Activated naive CD4-positive, alpha-beta T cell treated with anti-CD3 and anti-CD28 coated beads, Interleukin-2, amount 50 U/mL, for 24 hours (primary cell): ENCODE measurements around the gene KCNA3.
"Not testable (repeated sequence)": the region's sequence is repeated elsewhere in the genome, so short reads cannot be mapped to it uniquely, and the experiment has no call there.

Experiments
- H3K27ac Mint-ChIP-seq: one replicate; pipeline ENCODE4 v1.8.0; 2021; ENCODE audit warnings: mild to moderate bottlenecking, mixed read lengths
- H3K27me3 Mint-ChIP-seq: one replicate; pipeline ENCODE4 v1.8.0; 2021; ENCODE audit warnings: mixed read lengths
- H3K36me3 Mint-ChIP-seq: one replicate; pipeline ENCODE4 v1.8.0; 2021; ENCODE audit warnings: mixed read lengths
- H3K4me1 Mint-ChIP-seq: one replicate; pipeline ENCODE4 v1.8.0; 2021; ENCODE audit warnings: mixed read lengths
- H3K4me3 Mint-ChIP-seq: one replicate; pipeline ENCODE4 v1.8.0; 2021; ENCODE audit warnings: mild to moderate bottlenecking, mixed read lengths
- H3K9me3 Mint-ChIP-seq: one replicate; pipeline ENCODE4 v1.8.0; 2021; ENCODE audit warnings: mixed read lengths

The KCNA3 gene

DNA sequence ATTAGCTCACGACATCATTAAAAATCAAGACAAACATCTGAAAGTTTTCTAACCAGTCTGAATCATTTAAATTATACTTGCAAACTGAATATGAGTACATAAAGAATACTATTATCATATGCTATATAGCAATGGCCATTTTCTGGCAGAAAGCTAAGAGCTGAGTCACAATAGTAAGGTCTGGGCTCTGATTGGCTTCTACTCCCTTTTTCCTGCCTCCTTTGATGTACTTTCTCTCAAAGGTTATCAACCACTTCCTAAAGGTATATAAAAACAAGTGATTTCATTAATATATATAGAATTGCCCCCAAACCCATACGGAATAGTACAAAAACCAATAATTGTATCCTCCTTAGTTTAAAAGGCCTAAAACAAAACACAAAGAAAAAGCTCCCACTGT is 7.0 kb downstream of the KCNA3 start:
- Mint-ChIP-seq H3K27me3 (no peaks in the 10 kb centered on the region), H3K9me3 (no peaks in the 10 kb centered on the region), H3K36me3 (peaks cover 3% of the 10 kb centered on the region), H3K4me3 (peak overlapping the region; percentile 56), H3K27ac (no peak overlapping the region), H3K4me1 (peaks cover 48% of the 10 kb centered on the region)

DNA sequence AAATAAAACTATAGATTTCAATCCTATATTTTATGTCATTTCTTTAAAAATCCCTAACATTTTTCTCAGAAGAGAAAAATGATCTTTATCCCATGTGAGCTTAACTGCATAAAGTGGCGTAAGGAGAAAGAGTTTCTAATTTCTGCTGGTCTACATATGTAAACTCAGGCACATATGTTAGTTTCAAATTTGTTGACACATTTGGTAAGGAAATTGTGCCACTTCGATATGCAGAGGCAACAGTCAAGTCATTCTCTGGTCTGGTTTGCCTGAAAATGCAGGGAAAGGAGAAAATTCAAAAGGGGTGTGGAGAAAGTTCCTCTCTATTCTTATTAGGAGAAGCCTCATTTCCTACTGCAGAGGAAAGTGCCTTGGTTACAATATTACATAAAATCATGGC is 11.5 kb downstream of the KCNA3 start:
- peaks cover 24% of the 10 kb centered on the region for H3K4me1 Mint-ChIP-seq
- no peaks in the 10 kb centered on the region for H3K27me3 Mint-ChIP-seq
- no peak overlapping the region for H3K4me3 Mint-ChIP-seq
- H3K27ac Mint-ChIP-seq, result peak overlapping the region; percentile 46
- peaks cover 19% of the 10 kb centered on the region for H3K36me3 Mint-ChIP-seq
- H3K9me3 Mint-ChIP-seq, result no peaks in the 10 kb centered on the region

DNA sequence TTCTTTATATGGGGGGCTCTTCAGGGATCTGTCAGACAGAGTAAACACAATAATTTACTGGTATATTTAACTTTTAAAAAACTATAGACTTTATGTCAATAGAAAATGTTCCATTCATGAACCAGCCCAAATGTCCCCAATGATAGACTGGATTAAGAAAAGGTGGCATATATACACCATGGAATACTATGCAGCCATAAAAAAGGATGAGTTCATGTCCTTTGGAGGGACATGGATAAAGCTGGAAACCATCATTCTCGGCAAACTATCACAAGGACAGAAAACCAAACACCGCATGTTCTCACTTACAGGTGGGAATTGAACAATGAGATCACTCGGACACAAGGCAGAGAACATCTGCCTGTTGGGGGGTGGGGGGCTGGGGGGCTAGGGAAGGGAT is 15.2 kb downstream of the KCNA3 start:
- H3K27me3 Mint-ChIP-seq, H3K9me3 Mint-ChIP-seq, H3K4me3 Mint-ChIP-seq: not testable (repeated sequence)
- Mint-ChIP-seq H3K4me1 (peaks cover 58% of the 10 kb centered on the region), H3K36me3 (peaks cover 22% of the 10 kb centered on the region), H3K27ac (peak overlapping the region; percentile 77)

DNA sequence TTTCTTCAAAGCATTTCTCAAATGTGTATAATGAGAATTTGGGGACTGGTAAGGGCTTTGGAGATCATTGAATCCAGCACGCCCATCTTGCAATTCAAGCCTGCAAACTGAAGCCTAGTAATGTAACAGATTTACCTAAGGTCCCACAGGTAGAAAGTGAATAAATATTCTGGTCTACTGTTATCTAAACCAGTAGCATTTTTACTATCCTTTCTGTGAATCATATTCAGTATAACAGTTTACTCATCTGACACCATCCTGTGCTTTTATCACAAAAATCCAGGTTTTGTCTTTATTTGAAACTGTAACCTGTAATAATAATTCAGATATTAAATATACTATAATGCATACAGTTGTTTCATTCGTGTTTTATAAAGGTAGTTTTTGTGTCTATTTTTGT is 17.4 kb downstream of the KCNA3 start:
- Mint-ChIP-seq H3K27ac (no peak overlapping the region), H3K36me3 (peaks cover 20% of the 10 kb centered on the region), H3K4me3 (no peak overlapping the region), H3K4me1 (peaks cover 56% of the 10 kb centered on the region), H3K9me3 (no peaks in the 10 kb centered on the region), H3K27me3 (no peaks in the 10 kb centered on the region)

DNA sequence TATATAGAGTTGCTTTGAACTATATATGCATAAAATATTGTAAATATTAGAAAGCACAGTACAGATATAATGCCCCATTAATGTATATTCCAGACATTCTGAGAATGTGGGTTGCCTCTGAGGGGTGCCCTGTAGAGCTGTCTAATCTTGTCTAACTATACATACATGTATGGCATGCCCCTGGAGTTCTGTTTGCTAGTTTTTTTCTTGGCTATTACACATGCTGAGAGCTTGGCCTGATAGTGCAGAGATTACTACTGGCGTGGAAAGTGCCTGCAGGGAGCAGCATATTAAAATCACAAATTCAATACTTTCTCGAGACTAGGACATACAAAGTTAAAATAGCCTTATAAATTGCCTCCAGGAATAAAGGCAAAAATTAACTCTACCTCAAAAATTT is 24.1 kb downstream of the KCNA3 start:
- H3K36me3 Mint-ChIP-seq, result peaks cover 3% of the 10 kb centered on the region
- no peaks in the 10 kb centered on the region for H3K9me3 Mint-ChIP-seq
- peaks cover 33% of the 10 kb centered on the region for H3K4me1 Mint-ChIP-seq
- H3K27ac Mint-ChIP-seq, result no peak overlapping the region
- H3K4me3 Mint-ChIP-seq, result no peak overlapping the region
- no peaks in the 10 kb centered on the region for H3K27me3 Mint-ChIP-seq

DNA sequence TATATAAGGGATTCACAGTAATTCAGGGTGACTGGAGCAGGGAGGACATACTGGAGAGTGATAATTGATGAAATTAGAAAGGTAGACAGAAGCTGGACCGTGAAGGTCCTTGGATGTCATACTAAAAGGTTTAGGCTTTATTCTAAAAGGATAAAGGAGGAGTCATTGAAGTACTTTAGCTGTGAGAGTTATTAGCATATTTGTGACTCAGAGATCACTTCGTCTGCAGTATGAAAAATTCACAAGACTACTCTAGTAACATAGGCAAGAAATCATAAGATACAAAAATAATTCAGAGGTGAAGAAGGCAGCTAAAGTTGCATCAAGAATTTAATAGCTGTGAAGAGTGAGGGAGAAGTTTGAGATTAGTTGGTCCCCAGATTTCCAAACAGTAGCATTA is 26.3 kb downstream of the KCNA3 start:
- no peak overlapping the region for H3K4me3 Mint-ChIP-seq
- no peaks in the 10 kb centered on the region for H3K36me3 Mint-ChIP-seq
- H3K27me3 Mint-ChIP-seq, result no peaks in the 10 kb centered on the region
- H3K4me1 Mint-ChIP-seq, result peaks cover 26% of the 10 kb centered on the region
- H3K27ac Mint-ChIP-seq, result no peak overlapping the region
- no peaks in the 10 kb centered on the region for H3K9me3 Mint-ChIP-seq

DNA sequence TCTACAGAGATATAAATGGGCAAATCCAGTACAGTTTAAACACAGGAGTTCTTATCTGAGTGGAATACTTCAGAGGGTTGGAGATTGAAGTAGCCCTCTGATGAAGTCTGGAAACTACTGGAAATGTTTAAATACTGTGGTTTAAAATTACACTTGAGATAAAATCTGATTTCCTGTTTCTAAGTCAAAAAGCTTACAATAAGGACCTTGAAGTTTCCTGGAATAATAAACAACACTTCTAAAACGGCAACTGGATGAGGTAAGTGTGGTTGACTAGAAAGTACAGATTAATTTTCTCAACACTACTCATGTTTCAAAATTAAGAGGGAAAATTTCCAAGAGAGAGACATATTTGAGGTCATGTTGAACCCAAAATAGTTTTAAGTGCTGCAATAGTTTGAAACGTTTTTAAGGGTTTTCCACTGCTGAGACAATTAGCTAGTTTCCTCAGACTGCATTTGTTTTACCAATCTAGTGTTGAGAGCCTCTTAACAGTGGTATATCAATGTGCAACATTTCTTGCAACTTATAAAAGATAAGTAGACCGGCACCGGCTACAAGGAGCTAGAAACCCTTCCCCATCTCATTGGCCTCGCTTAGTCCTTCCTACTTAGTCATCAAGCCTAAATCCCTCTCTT is 27.4 kb downstream of the KCNA3 start:
- no peaks in the 10 kb centered on the region for H3K36me3 Mint-ChIP-seq
- H3K27me3 Mint-ChIP-seq, result no peaks in the 10 kb centered on the region
- H3K4me3 Mint-ChIP-seq, result no peak overlapping the region
- peaks cover 29% of the 10 kb centered on the region for H3K4me1 Mint-ChIP-seq
- H3K27ac Mint-ChIP-seq, result no peak overlapping the region
- no peaks in the 10 kb centered on the region for H3K9me3 Mint-ChIP-seq

DNA sequence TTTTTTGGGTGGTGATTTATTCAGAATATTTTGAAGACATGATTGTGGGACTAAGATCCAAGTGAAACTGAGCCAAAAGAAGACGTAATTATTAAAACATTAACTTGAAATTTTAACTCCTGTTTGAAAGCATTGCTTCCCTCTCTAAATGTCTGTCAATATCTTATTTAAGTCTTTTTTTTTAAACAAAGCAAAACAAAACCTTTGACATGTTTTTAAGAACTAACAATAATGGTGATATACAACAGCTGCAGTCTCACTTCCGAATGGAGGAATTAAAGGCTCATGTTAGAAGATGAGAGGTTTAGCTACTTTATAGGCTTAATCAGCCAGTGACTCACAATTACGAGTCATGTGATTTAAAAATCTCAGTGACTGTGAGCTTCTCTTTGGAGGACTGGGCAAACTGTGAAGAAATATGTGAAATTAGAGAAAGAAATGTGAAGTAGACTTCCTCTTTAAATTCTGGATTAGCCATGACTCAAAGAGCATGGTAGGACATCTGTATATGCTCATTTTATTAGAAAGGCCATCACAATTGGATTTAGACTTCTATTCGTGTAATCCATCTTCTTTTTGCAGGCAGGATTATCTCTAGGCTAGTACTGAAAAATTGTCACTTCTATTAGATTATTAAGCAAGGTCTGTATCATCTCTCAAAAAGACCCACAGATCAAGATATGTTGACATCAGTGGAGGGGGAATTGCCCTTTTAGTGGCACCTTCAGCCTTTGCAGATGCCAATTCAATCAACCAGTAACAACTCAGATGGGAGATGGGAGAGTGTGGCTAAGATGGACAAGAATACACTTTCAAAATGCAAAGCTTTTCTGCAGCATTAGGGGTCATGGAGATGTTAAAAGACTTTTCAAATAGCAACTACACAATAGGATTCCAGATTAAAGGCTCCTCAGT is 28.7 kb downstream of the KCNA3 start:
- peaks cover 35% of the 10 kb centered on the region for H3K4me1 Mint-ChIP-seq
- no peaks in the 10 kb centered on the region for H3K27me3 Mint-ChIP-seq
- peaks cover 2% of the 10 kb centered on the region for H3K36me3 Mint-ChIP-seq
- peaks cover 5% of the 10 kb centered on the region for H3K9me3 Mint-ChIP-seq
- peak overlapping the region; percentile 38 for H3K4me3 Mint-ChIP-seq
- peak overlapping the region; percentile 85 for H3K27ac Mint-ChIP-seq

DNA sequence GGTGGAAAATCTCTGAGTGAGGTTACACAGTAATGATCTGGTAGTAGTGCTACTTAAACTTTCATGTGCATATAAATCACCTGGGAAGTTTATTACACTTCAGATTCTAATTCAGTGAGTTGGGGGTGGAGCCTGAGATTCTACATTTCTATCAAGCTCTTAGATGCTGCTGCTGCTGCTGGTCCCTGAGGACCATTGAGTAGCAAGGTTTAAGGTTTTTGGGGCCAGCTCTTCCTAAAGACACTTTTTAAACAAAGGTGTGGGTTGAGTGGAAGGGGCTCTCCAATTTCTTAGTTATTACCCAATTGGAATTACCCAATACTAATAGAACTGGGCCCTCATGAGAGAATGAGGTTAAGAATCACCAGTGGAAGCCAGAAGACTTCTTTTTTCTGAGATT is 29.5 kb downstream of the KCNA3 start:
- Mint-ChIP-seq H3K4me1 (peaks cover 34% of the 10 kb centered on the region), H3K9me3 (peaks cover 9% of the 10 kb centered on the region), H3K27ac (peak overlapping the region; percentile 78), H3K27me3 (no peaks in the 10 kb centered on the region), H3K36me3 (peaks cover 4% of the 10 kb centered on the region), H3K4me3 (no peak overlapping the region)

DNA sequence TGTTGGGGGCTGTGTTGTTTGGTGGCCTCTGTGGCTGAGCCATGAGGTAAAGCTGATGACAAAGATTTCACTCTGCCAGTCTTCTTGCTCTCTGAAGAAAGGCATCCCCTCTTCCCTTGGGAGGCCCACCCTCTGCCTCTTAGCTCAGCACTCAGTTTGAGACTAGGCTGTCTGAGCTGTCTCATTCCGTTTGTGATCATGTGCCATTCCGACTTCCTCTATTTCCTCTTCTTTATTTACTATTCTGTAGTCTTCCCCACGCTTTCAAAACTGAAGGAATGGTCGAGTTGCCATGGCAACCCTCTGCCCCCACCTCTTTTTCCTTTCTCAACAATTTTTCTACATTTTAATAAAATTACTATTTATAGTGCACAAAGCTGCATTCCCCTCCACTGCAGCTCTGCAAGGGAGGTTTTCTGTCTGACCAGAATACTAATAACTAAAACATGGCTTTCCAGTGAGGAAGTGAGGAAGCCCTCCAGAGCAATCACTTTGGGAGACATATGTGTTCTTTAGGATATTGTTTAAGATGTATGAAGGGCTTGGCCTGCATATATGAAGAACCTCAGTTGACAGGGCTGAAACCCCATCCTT is 30.8 kb downstream of the KCNA3 start:
- peaks cover 6% of the 10 kb centered on the region for H3K36me3 Mint-ChIP-seq
- no peak overlapping the region for H3K4me3 Mint-ChIP-seq
- peak overlapping the region; percentile 30 for H3K27ac Mint-ChIP-seq
- peaks cover 14% of the 10 kb centered on the region for H3K9me3 Mint-ChIP-seq
- H3K27me3 Mint-ChIP-seq, result no peaks in the 10 kb centered on the region
- H3K4me1 Mint-ChIP-seq, result peaks cover 46% of the 10 kb centered on the region

DNA sequence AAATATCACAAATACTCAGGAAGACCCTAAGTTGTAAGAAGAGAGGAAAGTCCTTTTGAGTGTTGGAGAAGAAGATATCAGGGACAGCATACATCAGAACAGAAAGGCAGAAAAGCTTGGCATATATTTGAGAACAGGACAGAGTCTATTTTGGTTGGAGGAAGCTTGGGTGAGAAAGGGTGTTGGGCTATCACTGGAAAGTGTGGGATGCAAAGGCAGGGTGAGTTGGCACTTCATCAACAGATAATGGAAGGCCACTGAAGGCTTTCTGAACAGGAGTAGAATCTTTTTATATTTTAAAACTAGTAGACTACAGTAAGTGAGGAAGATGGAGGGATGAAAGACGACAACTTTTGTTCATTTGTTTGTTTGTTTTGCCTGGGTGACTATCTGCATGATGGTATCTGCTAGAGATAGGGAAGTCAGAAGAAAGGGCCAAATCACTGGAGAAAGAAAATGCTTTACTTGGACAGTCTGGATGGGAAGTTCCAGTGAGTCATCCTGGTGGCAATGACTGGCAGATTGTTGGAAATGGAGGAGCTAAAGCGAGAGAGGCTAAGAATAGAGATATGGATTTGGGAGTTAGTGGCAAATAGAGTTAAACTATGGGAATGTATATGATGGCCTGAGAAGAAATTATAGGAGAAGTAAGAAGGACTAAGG is 34.9 kb downstream of the KCNA3 start:
- Mint-ChIP-seq H3K36me3 (peaks cover 6% of the 10 kb centered on the region), H3K27me3 (no peaks in the 10 kb centered on the region), H3K4me3 (no peak overlapping the region), H3K4me1 (peaks cover 86% of the 10 kb centered on the region), H3K9me3 (peaks cover 14% of the 10 kb centered on the region), H3K27ac (peak overlapping the region; percentile 52)

DNA sequence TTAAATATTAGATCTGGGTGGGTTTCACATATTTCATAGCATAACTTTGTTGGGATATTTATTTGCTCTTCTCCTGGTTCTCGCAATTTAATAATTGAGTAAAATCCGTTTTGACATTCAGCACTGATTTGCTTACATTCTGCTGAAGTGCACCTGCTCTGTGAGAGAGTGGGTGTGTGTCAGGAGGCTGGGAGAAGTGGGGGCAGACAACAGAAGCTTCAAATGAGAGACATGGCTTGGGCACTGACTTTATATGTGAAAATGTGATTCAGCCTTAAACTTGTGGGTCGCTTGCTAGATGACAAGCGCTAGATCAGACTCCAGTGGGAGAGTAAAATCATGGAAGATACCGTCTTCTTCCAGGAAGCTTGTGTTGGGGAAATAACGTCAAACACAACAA is 36.2 kb downstream of the KCNA3 start:
- Mint-ChIP-seq H3K36me3 (peaks cover 6% of the 10 kb centered on the region), H3K9me3 (peaks cover 14% of the 10 kb centered on the region), H3K27ac (peak overlapping the region; percentile 73), H3K4me3 (peak overlapping the region; percentile 31), H3K4me1 (peaks cover 90% of the 10 kb centered on the region), H3K27me3 (no peaks in the 10 kb centered on the region)

DNA sequence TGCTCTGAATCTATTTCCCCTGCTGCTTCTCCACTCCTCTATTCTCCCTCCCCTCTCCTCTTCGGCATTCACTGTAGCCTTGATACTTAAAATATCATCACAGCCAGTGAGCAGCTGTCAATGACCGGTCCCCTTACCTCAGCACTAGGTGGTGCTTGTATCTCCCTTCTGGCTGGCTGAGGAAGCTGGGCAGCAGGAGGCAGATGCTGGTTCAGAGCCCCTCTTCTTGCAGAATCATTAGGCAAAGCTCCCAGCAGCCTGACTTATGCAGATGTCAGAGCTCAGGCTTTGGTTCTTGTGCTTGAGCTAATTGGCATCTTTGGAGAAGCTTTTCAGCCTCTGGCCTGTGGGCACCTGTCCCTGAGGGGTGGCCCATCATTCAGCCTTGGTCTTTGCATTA is 36.7 kb downstream of the KCNA3 start:
- Mint-ChIP-seq H3K4me3 (no peak overlapping the region), H3K27ac (no peak overlapping the region), H3K36me3 (peaks cover 6% of the 10 kb centered on the region), H3K9me3 (peaks cover 14% of the 10 kb centered on the region), H3K4me1 (peaks cover 92% of the 10 kb centered on the region), H3K27me3 (no peaks in the 10 kb centered on the region)

DNA sequence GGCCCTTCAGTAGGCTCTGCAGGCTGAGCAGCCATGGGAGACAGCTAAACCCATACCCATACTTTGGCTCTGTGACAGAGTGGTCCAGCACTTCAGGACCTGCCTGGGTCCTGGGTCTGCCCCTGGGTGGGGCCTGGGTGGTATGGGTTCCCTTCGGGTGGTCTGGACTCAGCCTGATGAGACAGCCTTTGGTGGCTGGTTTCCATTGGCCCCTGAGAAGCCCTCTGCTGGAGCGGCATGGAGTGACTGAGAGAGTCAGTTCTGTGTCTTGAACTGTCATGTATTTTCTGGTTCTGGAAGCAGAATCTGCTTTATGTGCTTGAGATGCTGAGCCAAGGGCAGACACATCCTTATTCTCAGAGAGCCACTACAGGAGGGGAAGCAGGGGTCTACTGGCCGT is 37.3 kb downstream of the KCNA3 start:
- H3K4me1 Mint-ChIP-seq, result peaks cover 88% of the 10 kb centered on the region
- H3K4me3 Mint-ChIP-seq, result no peak overlapping the region
- peaks cover 14% of the 10 kb centered on the region for H3K9me3 Mint-ChIP-seq
- H3K27me3 Mint-ChIP-seq, result no peaks in the 10 kb centered on the region
- H3K27ac Mint-ChIP-seq, result no peak overlapping the region
- H3K36me3 Mint-ChIP-seq, result peaks cover 6% of the 10 kb centered on the region

DNA sequence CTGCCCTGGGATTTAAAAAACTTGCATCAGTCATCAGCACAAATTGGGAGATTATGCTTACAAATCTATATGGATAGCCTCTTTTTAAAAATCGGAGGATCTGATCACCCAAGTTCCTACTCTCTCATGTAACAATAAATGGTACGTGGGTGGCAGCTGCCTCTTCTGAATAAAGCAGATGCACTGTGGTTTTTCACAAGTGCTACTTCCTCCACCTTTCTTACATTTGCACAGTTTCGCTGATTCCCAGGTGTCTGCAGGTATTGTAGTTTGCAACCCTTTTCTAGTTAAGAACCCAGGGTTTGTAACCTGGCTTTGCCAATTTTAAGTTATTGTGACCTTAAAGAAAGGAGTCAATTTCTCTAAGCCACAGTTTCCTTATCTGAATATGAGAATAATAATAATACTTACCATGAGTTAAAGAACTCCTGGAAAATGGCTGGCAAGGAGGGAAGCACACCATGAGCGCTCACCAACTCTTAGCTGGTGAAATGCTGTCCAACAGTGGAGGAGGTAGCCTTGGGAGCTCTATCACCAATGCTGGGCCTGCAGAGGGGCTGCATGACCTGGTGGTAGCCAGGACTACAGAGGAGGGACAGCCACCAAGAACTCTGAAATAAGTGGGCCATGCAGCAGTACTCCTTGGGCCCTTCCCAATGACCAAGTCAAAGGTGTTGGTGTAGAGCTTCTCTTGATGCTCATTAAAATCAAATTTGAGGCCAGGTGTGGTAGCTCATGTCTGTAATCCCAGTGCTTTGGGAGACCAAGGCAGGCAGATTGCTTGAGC is 38.4 kb downstream of the KCNA3 start:
- peaks cover 78% of the 10 kb centered on the region for H3K4me1 Mint-ChIP-seq
- peaks cover 10% of the 10 kb centered on the region for H3K9me3 Mint-ChIP-seq
- no peaks in the 10 kb centered on the region for H3K27me3 Mint-ChIP-seq
- peak overlapping the region; percentile 74 for H3K4me3 Mint-ChIP-seq
- H3K27ac Mint-ChIP-seq, result peak overlapping the region; percentile 36
- peaks cover 4% of the 10 kb centered on the region for H3K36me3 Mint-ChIP-seq
